HG02763 (cell line): ENCODE measurements around the gene TMCO5A.
"Not testable (repeated sequence)": the region's sequence is repeated elsewhere in the genome, so short reads cannot be mapped to it uniquely, and the experiment has no call there.

Source experiments
- ATAC-seq: cut with Tn5 transposase; IDR thresholded peaks from one replicate; pipeline ENCODE4 v1.9.1; 2021; ENCODE audit warnings: mild to moderate bottlenecking, moderate library complexity; ENCODE audit not compliant: unreplicated experiment

Gene TMCO5A

DNA sequence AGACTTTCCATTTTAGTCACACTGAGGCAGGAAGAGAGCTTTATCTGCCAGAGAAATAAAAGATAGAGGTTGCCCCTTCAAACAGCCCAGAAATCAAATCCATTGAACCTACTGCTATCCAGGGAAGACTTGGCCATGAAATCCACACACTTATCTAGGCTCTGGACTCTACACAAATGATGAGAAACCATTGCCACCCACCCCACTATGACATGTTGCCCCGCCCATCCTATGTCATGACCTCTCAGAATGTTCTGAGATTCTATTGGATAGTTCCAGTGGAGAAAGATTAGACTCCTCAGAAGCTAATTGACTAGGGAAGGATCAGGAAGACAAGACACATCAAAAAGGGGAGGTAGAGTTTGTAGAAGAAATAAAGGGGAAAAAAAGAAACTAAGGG, at the start of gene TMCO5A:
Gene TMCO5A (plus strand): TSS at position 301 of the 400 bp plus-strand sequence. CDS start 1,684 bp downstream, outside the sequence.
- no peak for ATAC-seq

DNA sequence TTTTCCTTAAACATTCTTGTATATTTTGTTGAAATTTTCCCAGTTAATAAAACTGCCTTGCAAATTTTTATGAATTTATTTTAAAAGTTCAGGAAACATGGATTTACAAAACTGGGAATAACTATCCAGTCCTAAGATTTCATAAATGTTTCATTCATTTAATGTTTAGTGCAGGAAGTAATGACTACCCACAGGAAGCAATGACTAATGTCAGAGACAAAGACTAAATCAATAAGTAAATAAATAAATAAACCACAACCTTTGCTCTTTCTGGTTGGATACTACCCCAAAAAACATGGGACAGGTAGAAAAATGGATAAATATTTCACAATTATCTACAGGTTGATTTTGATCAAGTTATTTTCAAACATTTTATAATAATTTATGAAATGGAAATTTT, 48.8 kb upstream of the TMCO5A start:
- no peak for ATAC-seq

GRCh38 chr15:37888356-37888755, 46.1 kb upstream of the TMCO5A start:
- no peak for ATAC-seq

- no peak for ATAC-seq
These were observed 42.6 kb upstream of the TMCO5A start for GRCh38 chr15:37891766-37892368.

GRCh38 chr15:37893309-37893708, 41.1 kb upstream of the TMCO5A start:
- ATAC-seq: no peak

- no peak for ATAC-seq
These were observed 36.1 kb upstream of the TMCO5A start for GRCh38 chr15:37898362-37898761.

DNA sequence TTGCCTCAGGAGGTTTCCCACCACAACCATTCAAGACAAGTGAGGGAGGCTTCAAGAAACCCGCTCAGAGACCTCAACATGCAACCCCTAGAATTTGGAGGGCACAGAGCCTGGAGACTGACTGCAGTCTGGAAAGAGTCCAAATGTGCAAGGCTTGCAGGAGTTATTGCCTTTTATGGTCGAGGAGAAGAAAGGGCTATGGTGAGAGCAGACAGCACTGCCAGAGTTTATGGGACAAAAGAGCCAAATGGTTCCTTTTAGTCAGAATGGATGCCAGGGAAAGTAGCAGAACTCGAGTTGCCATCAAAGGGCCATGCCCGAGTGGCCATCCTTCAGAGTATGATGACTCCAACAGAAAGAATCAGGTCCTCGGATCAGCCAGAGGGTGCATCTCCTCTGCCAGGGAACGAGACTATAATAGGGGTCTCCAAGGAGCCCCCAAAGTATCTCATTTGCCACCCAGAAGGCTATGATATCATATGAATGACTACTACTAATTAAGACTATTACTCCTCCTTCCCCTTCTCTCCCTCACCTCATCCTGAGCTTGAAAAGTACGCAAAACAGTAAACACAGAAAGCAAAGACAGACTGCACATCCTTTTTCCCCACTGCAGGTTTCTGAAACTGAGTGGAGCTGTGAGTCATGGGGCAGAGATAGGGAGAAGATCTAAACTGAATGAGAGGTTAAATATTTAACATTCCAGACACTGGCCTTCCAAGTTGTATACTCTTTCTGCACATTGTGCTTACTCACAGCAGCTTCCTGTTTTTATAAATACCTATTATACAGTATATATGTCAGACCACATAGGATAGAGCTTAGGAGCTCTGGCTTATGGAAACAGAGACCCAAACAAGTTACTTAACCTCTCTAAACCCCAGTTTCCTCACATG, 33.9 kb upstream of the TMCO5A start:
- no peak for ATAC-seq

DNA sequence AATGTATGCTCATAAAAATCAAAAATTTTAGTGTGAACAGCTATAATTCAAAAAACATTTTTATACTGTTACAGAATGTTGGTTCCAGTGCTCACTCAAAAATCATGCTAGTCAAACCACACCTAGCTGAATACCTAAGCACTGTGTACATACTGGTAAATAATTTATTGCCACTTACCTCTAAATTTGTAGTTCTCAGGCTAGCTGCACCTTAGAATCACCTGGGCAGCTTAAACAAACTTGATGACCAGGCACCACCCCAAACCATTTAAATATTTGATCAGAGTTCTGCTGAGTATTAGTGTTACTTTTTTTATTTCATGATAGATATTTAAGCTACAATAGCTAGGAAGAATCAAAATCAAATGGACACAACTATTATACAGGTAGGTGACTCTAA, 32.3 kb upstream of the TMCO5A start:
- no peak for ATAC-seq

GRCh38 chr15:37903919-37904625, 30.4 kb upstream of the TMCO5A start:
- ATAC-seq: no peak

DNA sequence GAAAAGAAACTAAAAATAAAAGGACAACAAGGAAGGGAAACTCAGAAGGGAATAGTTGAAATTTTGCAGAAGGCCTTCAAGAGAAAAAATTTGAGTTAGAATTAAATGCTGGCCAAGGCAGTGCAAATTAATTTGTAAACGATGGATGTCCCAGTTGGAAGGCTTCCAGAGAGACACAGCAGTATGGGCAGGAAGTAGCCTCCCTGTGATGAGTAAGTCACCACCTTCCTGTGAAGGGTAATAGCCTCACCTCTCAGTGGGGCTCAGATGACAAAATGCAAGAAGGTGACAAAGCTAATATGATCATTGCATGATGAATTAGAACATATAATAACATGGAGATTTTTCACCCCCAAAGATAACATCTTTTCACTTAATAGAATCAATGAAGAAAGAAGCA, 27.3 kb upstream of the TMCO5A start:
- no peak for ATAC-seq

- ATAC-seq: no peak
These were observed 12.7 kb upstream of the TMCO5A start for GRCh38 chr15:37921527-37922385.

DNA sequence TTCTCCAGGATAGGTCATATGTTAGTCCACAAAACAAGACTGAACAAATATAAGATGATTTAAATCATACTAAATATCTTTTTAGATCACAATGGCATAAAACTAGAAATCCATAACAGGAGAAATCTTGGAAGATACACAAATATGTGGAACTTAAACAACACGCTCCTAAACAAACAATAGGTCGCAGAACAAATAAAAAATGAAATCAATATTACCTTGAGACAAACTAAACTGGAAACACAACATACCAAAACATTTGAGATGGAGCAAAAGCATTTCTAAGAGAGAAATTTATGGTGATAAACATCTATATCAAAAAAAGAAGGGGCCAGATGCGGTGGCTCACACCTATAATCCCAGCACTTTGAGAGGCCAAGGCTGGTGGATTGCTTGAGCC, 8.3 kb upstream of the TMCO5A start:
- no peak for ATAC-seq

GRCh38 chr15:37929238-37929637, 5.2 kb upstream of the TMCO5A start:
- no peak for ATAC-seq

DNA sequence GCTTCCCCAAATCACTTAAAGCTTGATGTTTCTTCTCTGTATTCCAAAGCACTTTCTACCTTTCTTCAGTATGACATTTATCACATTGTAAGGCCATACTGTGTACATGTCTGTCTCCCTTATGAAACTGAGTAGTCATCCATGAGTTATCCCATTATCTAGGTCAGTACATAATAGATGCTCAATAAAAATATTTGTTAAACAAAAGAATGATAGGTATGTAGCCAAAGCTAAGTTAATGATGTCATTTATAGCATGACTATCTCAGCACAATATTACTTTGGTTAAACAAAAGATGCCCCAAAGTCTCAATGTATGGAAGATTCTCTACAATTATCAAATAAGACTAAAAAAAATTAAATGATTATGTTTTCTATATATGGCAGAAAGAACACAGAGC, 3.1 kb upstream of the TMCO5A start:
- no peak for ATAC-seq

DNA sequence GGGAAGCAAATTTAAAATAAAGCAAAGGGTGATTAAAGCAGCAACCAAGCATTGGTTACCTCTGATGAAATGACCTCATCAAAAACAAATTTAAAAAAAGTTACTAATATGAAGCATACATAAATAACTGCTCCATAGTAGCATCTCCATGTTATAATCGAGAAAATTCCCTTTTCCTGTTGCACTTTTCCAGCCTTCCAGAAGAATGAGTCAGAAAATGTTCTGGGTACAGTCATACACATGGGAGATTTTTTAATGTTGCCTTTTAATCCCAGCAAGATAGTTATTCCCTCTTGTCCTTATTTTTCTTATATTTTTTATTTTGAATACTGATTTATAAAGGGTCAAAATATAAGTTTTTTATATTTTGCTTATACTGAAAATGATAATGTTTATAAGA, 2.6 kb upstream of the TMCO5A start:
- no peak for ATAC-seq

DNA sequence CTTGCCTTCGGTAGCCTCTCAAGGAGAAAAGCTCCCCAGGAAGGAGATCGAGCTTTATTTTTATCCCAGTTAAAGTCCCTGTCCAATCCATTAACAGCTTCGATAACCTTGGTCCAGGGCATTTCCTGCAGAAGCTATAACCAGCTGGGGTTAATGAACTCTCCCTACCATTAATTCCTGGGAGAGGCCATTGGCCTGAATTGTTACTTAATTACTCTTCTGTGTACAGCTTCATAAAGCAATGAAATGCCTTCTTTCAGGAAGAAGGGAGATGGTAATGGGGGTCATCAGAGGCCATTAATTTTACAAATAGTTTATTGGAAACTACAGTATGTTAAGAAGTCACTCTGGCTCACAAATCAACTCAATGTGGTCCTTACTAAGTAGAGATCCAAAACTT, 1.9 kb upstream of the TMCO5A start:
- no peak for ATAC-seq

- ATAC-seq: no peak
These were observed 774 bp upstream of the TMCO5A start for GRCh38 chr15:37933666-37934065.

DNA sequence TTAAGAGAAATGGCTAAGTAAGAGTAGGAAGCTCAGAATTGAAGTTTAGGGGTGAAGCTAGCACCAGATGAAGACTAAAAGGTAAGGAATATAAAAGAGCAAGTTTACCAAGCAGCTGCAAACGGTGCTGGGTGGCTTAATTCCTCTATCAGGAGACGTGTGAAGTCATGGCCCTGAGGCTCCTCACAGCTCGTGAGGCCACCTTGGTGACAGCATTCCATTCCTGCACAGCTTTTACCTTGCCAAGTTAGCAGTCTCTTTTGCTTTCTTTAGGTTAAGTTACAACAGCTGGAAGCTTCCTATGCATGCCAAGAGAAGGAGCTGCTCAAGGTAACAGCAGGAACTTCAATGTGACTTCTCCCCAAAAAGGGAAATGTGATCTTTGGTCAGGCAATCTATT, 6.4 kb downstream of the TMCO5A start:
- ATAC-seq: no peak

DNA sequence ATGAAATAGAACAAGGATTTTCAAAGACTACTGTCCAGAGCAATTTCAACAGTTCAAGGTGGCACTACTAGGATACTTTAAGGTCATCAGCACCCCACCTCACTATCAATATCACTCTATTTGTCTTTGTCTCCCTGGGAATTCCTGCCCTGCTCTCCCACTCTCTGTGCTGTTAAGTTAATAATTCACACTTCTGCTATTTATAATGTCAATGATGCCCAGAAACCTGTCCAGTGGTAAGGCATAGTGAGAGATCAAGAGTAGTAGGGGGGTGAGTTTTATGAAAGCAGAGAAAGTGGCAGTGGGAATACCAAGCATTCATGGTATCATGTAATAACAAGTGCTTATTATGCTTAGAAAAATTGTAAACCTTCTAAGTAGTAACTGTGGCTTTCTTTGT, 7.3 kb downstream of the TMCO5A start:
- ATAC-seq: no peak

GRCh38 chr15:37951999-37952398, 17.6 kb downstream of the TMCO5A start:
- no peak for ATAC-seq

DNA sequence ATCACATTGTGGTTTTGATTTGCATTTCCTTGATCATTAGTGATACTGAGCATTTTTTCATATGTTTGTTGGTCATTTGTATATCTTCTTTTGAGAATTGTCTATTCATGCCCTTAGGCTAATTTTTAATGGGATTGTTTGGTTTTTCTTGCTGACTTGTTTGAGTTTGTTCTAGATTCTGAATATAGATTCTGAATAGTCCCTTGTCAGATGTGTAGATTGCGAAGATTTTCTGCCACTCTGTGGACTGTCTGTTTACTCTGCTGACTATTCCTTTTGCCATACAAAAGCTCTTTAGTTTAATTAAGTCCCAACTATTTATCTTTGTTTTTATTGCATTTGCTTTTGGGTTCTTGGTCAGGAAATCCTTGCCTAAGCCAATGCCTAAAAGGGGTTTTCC, 26.3 kb downstream of the TMCO5A start:
- ATAC-seq: not testable (repeated sequence)
